HEK293T (cell line): ENCODE measurements around the gene LGALS12.

Experiments
- BHLHE40 ChIP-seq: fragments of 450-650 bp; IDR thresholded peaks from 2 replicates; pipeline ENCODE4 v1.6.1; 2016; ENCODE audit warnings: mild to moderate bottlenecking, moderate library complexity, borderline replicate concordance
- CTBP1 ChIP-seq: fragments of 450-650 bp; IDR thresholded peaks from 2 replicates; pipeline ENCODE4 v1.6.1; 2016; ENCODE audit warnings: borderline replicate concordance
- ELF4 ChIP-seq: fragments of 450-650 bp; IDR thresholded peaks from 2 replicates; pipeline ENCODE4 v1.6.1; 2017; ENCODE audit warnings: antibody characterized with exemption
- FOXK2 ChIP-seq: fragments of 450-650 bp; IDR thresholded peaks from 2 replicates; pipeline ENCODE4 v1.6.1; 2016; ENCODE audit warnings: mild to moderate bottlenecking
- L3MBTL2 ChIP-seq: fragments of 450-650 bp; conservative IDR thresholded peaks from 2 replicates; pipeline ENCODE4 v1.6.1; 2016; ENCODE audit warnings: mild to moderate bottlenecking
- LEF1 ChIP-seq: fragments of 450-650 bp; IDR thresholded peaks from 2 replicates; pipeline ENCODE4 v1.6.1; 2017; ENCODE audit warnings: mild to moderate bottlenecking, borderline replicate concordance
- NFRKB ChIP-seq: fragments of 450-650 bp; IDR thresholded peaks from 2 replicates; pipeline ENCODE4 v1.6.1; 2016; ENCODE audit warnings: mild to moderate bottlenecking, moderate library complexity
- SP1 ChIP-seq: fragments of 450-650 bp; IDR thresholded peaks from 2 replicates; pipeline ENCODE4 v1.6.1; 2017
- TARDBP ChIP-seq: fragments of 450-650 bp; IDR thresholded peaks from 2 replicates; pipeline ENCODE4 v1.6.1; 2016

DNA sequence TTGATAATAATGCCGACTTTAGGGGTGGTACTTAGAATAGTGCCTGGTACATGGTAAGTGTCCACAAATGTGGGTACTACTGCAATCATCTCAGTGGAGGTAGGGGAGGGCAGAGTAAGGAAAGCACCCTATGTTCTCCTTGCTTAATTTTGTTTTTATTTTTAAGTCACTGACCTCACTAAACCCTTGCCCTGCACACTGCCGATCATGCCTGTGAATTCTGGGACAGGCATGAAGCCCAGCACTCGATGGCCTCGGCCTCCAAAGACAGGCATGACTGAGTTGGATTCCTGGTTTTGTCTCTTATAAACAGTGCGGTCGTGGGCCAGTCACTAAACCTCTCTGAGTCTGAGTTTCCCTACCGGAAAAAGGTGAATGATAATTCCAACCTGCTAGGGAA lies 6.9 kb downstream of the LGALS12 start:
- no peak for TF ChIP-seq TARDBP
- no peak for TF ChIP-seq ELF4
- TF ChIP-seq LEF1: no peak
- TF ChIP-seq BHLHE40: no peak
- TF ChIP-seq NFRKB: no peak
- no peak for TF ChIP-seq CTBP1
- no peak for TF ChIP-seq SP1
- no peak for TF ChIP-seq FOXK2
- no peak for TF ChIP-seq L3MBTL2
